Upper lobe of left lung (tissue), 4 donors: ENCODE measurements around the gene DBNDD2.

ENCODE experiments used
- EP300 ChIP-seq, 4 donors: sonication (generic); formaldehyde crosslinking; IDR thresholded peaks; one replicate each; pipeline ENCODE4 v1.5.1; 2017; ENCODE audit warnings: antibody characterized with exemption in 4 of 4, control low read depth in 2 of 4
- TF ChIP-seq, protein P1 (sequence below), 6 experiments: fragments of 450-650 bp in 4 of 6; fragments of 200-600 bp in 2 of 6; sonication (generic) in 2 of 6; IDR thresholded peaks; one replicate each; pipeline ENCODE4 v1.5.1; 2016 to 2019; ENCODE audit warnings: antibody characterized with exemption in 6 of 6

DNA sequence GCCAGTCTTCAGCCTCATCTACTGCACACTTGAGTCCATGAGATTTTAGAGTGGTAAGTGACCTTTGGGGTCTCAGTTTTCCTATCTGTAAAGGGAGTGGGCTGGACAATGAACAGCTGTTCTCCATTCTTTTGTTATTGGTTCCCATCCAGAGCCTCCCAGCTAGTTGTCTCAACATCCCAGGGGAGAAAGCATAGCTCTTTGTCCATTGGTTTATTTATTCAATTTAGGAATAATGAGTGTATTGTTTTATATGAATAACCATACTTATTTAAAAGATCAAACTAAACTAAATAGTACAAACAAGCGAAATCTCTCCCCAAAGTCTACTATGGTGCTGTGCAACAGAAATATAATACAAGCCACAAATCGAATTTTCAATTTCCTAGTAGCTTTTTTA, 21.5 kb downstream of the DBNDD2 start:
- TF ChIP-seq, protein P1, sequence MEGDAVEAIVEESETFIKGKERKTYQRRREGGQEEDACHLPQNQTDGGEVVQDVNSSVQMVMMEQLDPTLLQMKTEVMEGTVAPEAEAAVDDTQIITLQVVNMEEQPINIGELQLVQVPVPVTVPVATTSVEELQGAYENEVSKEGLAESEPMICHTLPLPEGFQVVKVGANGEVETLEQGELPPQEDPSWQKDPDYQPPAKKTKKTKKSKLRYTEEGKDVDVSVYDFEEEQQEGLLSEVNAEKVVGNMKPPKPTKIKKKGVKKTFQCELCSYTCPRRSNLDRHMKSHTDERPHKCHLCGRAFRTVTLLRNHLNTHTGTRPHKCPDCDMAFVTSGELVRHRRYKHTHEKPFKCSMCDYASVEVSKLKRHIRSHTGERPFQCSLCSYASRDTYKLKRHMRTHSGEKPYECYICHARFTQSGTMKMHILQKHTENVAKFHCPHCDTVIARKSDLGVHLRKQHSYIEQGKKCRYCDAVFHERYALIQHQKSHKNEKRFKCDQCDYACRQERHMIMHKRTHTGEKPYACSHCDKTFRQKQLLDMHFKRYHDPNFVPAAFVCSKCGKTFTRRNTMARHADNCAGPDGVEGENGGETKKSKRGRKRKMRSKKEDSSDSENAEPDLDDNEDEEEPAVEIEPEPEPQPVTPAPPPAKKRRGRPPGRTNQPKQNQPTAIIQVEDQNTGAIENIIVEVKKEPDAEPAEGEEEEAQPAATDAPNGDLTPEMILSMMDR (IDR thresholded peaks at IDR 0.05), result no peak
- TF ChIP-seq EP300 (IDR thresholded peaks at IDR 0.05), result no peak
